HG02885 (cell line): ENCODE data around the gene LRIT2.

Experiments
- ATAC-seq: cut with Tn5 transposase; IDR thresholded peaks from one replicate; pipeline ENCODE4 v1.9.1; 2021; ENCODE audit warnings: mild to moderate bottlenecking; ENCODE audit not compliant: unreplicated experiment, poor library complexity

LRIT2 gene

GRCh38 chr10:84244651-84245270 lies 19.4 kb upstream of the LRIT2 start, which contains the start of gene RGR:
Gene RGR, plus strand, starts transcription at chr10:84245053. Its CDS starts 38 bp downstream, at chr10:84245091.
- no peak for ATAC-seq

- ATAC-seq = no peak
These were observed 18.4 kb upstream of the LRIT2 start for GRCh38 chr10:84243759-84244158.

GRCh38 chr10:84241185-84241790 lies 15.9 kb upstream of the LRIT2 start, which contains the start of gene LRIT1:
Gene LRIT1, minus strand, starts transcription at chr10:84241546. Its CDS starts 107 bp downstream, at chr10:84241439.
- no peak for ATAC-seq

- no peak for ATAC-seq
These were observed 13.6 kb upstream of the LRIT2 start for GRCh38 chr10:84238909-84239308.

- ATAC-seq = no peak
These were observed 12.1 kb upstream of the LRIT2 start for GRCh38 chr10:84237199-84238051.

GRCh38 chr10:84236807-84237198 lies 11.5 kb upstream of the LRIT2 start:
- no peak for ATAC-seq

GRCh38 chr10:84235096-84235495 lies 9.8 kb upstream of the LRIT2 start:
- no peak for ATAC-seq

- no peak for ATAC-seq
These were observed 9.1 kb upstream of the LRIT2 start for GRCh38 chr10:84234479-84234878.

GRCh38 chr10:84233940-84234339 lies 8.6 kb upstream of the LRIT2 start:
- no peak for ATAC-seq

- ATAC-seq = no peak
These were observed 7.0 kb upstream of the LRIT2 start for GRCh38 chr10:84232376-84232775.

- ATAC-seq = no peak
These were observed 5.0 kb upstream of the LRIT2 start for GRCh38 chr10:84230359-84230758.

GRCh38 chr10:84227810-84228209 lies 2.5 kb upstream of the LRIT2 start:
- ATAC-seq = no peak

- ATAC-seq = no peak
These were observed 1.3 kb upstream of the LRIT2 start for GRCh38 chr10:84226616-84227015.

GRCh38 chr10:84224411-84225028 lies 824 bp downstream of the LRIT2 start:
- ATAC-seq = no peak

GRCh38 chr10:84221916-84222315 lies 3.4 kb downstream of the LRIT2 start:
- ATAC-seq = no peak

GRCh38 chr10:84217746-84218145 lies 7.6 kb downstream of the LRIT2 start:
- ATAC-seq = no peak

GRCh38 chr10:84216834-84217233 lies 8.5 kb downstream of the LRIT2 start:
- ATAC-seq = no peak

- ATAC-seq = peak; percentile 90
These were observed 10.6 kb downstream of the LRIT2 start for GRCh38 chr10:84214612-84215235.

- ATAC-seq = no peak
These were observed 11.2 kb downstream of the LRIT2 start for GRCh38 chr10:84214046-84214572.

- ATAC-seq = no peak
These were observed 12.3 kb downstream of the LRIT2 start for GRCh38 chr10:84213076-84213475.
